B cell (primary cell): ENCODE measurements around the gene ANKRD35. TPM values are rescaled to one million over a fixed set of nuclear protein-coding genes. Genes with fewer than 3 reads are reported as not detected.

Experiments
- ATAC-seq: fragments of 200-7000 bp; cut with Tn5 transposase; one replicate; pipeline ENCODE4 v1.10.0; 2021; ENCODE audit warnings: low read depth, mild to moderate bottlenecking, moderate number of reproducible peaks, moderate library complexity
- CTCF ChIA-PET: fragments of 350-600 bp; sonication (Branson Sonifier 250); formaldehyde crosslinking; loops from one replicate; lab custom pipeline; 2021; ENCODE audit warnings: antibody characterized with exemption, inconsistent platforms; lab: Charles Lee
- POLR2A ChIA-PET: fragments of 350-600 bp; sonication (Branson Sonifier 250); formaldehyde crosslinking; loops from one replicate; lab custom pipeline; 2021; ENCODE audit warnings: antibody characterized with exemption; lab: Charles Lee
- DNase-seq: peaks from one replicate; pipeline ENCODE4 v3.0.0; 2013
- H2AFZ ChIP-seq: 2 replicates; pipeline ENCODE4 v1.6.1; 2012; ENCODE audit warnings: mild to moderate bottlenecking, low read depth, low read length; ENCODE audit not compliant: insufficient read depth, poor library complexity, severe bottlenecking
- H3K27ac ChIP-seq, 2 donors: 1 replicate in 1 of 2; 2 replicates in 1 of 2; pipeline ENCODE4 v1.5.1; 2012 to 2013; ENCODE audit warnings: low read length in 2 of 2, mild to moderate bottlenecking in 2 of 2, moderate library complexity in 1 of 2
- H3K27me3 ChIP-seq, 4 experiments: fragments of 200-600 bp in 1 of 4; sonication (generic) in 1 of 4; replicated peaks in 1 of 4; 1 replicate in 2 of 4; 2 replicates in 2 of 4; pipeline versions ENCODE4 v1.6.1 to v1.7.0; 2013 to 2016; ENCODE audit warnings: low read length in 3 of 4, mild to moderate bottlenecking in 2 of 4, mixed read lengths in 1 of 4, moderate library complexity in 1 of 4; ENCODE audit not compliant: insufficient read depth in 4 of 4, control insufficient read depth in 3 of 4; ENCODE audit errors: control extremely low read depth in 1 of 4
- H3K36me3 ChIP-seq, 2 experiments: replicated peaks in 1 of 2; 1 replicate in 1 of 2; 2 replicates in 1 of 2; pipeline versions ENCODE4 v1.6.1 to v1.7.1; 2013; ENCODE audit warnings: low read length in 1 of 2; ENCODE audit not compliant: insufficient read depth in 2 of 2, control insufficient read depth in 1 of 2; ENCODE audit errors: control extremely low read depth in 1 of 2, extremely low read depth in 1 of 2
- H3K4me1 ChIP-seq, 2 donors: fragments of 200-600 bp in 1 of 2; sonication (generic) in 1 of 2; 1 replicate in 1 of 2; 2 replicates in 1 of 2; pipeline versions ENCODE4 v1.5.1 to v1.6.1; 2013 to 2017; ENCODE audit warnings: low read length in 2 of 2; ENCODE audit not compliant: control insufficient read depth in 2 of 2, insufficient read depth in 2 of 2
- H3K4me2 ChIP-seq: replicated peaks from 2 replicates; pipeline ENCODE3; 2012; ENCODE audit warnings: mild to moderate bottlenecking, low read depth, low read length; ENCODE audit not compliant: poor library complexity, severe bottlenecking
- H3K4me3 ChIP-seq, 5 experiments: fragments of 200-600 bp in 1 of 5; sonication (generic) in 1 of 5; 1 replicate in 3 of 5; 2 replicates in 2 of 5; pipeline versions ENCODE4 v1.5.1 to v1.7.0; 2011 to 2016; ENCODE audit warnings: low read length in 4 of 5, mild to moderate bottlenecking in 4 of 5, low read depth in 2 of 5, control low read depth in 1 of 5, moderate library complexity in 1 of 5; ENCODE audit not compliant: insufficient read depth in 1 of 5; ENCODE audit errors: control extremely low read depth in 1 of 5, extremely low read depth in 1 of 5
- H3K79me2 ChIP-seq: fragments of 200-600 bp; sonication (generic); one replicate; pipeline ENCODE4 v1.6.0; 2016; ENCODE audit warnings: low read length; ENCODE audit not compliant: control insufficient read depth, insufficient read depth
- H3K9ac ChIP-seq: fragments of 200-600 bp; sonication (generic); 2 replicates; pipeline ENCODE4 v1.6.1; 2017; ENCODE audit warnings: mild to moderate bottlenecking, low read length, moderate library complexity
- H3K9me3 ChIP-seq, 3 donors: one replicate each; pipeline versions ENCODE4 v1.6.1 to v1.7.1; 2013; ENCODE audit warnings: low read length in 2 of 3; ENCODE audit not compliant: control insufficient read depth in 2 of 3, insufficient read depth in 1 of 3; ENCODE audit errors: control extremely low read depth in 1 of 3
- H4K20me1 ChIP-seq: 2 replicates; pipeline ENCODE4 v1.6.0; 2012; ENCODE audit warnings: mild to moderate bottlenecking, low read length; ENCODE audit not compliant: insufficient read depth, control insufficient read depth, poor library complexity, severe bottlenecking
- H3K27ac Mint-ChIP-seq: one replicate; pipeline ENCODE4 v1.8.0; 2021; ENCODE audit warnings: mixed read lengths
- H3K27me3 Mint-ChIP-seq: one replicate; pipeline ENCODE4 v1.8.0; 2021; ENCODE audit warnings: mixed read lengths
- H3K4me1 Mint-ChIP-seq: one replicate; pipeline ENCODE4 v1.8.0; 2021; ENCODE audit warnings: mixed read lengths
- H3K4me3 Mint-ChIP-seq: one replicate; pipeline ENCODE4 v1.8.0; 2021; ENCODE audit warnings: mixed read lengths
- H3K9me3 Mint-ChIP-seq: one replicate; pipeline ENCODE4 v1.8.0; 2022; ENCODE audit warnings: mixed read lengths; ENCODE audit not compliant: insufficient read depth
- EZH2 ChIP-seq: IDR thresholded peaks from 2 replicates; pipeline ENCODE4 v1.6.1; 2012; ENCODE audit warnings: borderline replicate concordance, low read depth, mild to moderate bottlenecking, moderate library complexity, low read length; ENCODE audit not compliant: insufficient read depth, poor library complexity, severe bottlenecking
- WGBS: methylation state at CpG from one replicate; pipeline ENCODE4 v1.1.5; 2013; ENCODE audit warnings: missing lambda C conversion rate; ENCODE audit not compliant: insufficient coverage; 5-methylcytosine and 5-hydroxymethylcytosine counted together
- intact Hi-C: fragments of 100-400 bp; cut with micrococcal nuclease; formaldehyde crosslinking; loops from one replicate; pipeline ENCODE4 v1.10.0; 2022
- polyA plus RNA-seq: library from polyadenylated mRNA; depleted of rRNA; stranded (reverse); fragments of >200 nt; gene quantifications from 2 replicates; pipeline ENCODE4 v1.2.3, GENCODE V29; 2012
- total RNA-seq, 2 donors: library from RNA; stranded (reverse); fragments of 120-200 nt in 1 of 2; gene quantifications; 1 replicate in 1 of 2; 2 replicates in 1 of 2; pipeline versions ENCODE4 v1.2.3 to v1.2.4, GENCODE V29; 2013 to 2022
- TF ChIP-seq, protein P1 (sequence below): fragments of 200-600 bp; IDR thresholded peaks from one replicate; pipeline ENCODE4 v1.8.0; 2022; ENCODE audit warnings: antibody characterized with exemption, mild to moderate bottlenecking

The ANKRD35 gene
- total and polyA plus RNA-seq, 2 donors (not counting 1 experiment from before 2014, with no cell fraction given): 0.04 TPM; not detected in 1

DNA sequence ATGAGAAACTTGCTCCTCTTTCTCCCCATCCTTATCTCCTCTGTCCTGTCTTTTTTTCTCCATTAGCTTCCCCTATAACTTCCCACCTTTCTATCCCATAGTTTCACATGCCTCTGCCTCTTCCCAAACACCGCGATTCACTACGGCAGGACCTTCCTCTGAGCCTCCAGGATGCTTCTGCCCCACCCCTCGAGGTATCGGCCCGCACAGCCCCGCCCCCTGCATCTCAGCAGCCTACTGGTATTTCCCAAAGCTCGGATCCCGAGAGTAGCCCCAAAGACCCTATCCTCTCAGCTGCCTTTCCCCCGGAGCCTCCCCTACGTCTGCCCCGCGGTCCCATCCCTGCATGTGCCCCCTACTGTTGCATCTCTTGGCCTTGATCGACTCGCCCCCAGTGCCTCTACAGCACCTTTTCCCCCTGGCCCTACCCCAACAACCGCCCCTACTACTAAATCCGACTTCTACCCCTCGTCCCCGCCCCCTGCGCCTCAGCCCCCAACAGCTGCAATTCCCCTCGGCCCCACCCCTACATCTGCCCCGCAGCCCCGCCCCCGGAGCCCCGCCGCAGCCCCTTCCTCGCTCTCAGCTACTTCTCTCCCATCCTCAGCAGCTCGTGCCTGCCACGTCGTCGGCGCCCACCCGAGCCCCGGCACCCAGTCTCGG is 27.3 kb downstream of the ANKRD35 start:
- peak overlapping the region; percentile 85 for H3K9ac ChIP-seq
- peak overlapping the region; percentile 98 for H2AFZ ChIP-seq
- no peaks in the 10 kb centered on the region for H4K20me1 ChIP-seq
- peaks cover 9 to 14% of the 10 kb centered on the region in 2 donors for H3K4me1 ChIP-seq
- Mint-ChIP-seq H3K27ac (peak overlapping the region; percentile 94), H3K4me3 (peak overlapping the region; percentile 98), H3K9me3 (no peaks in the 10 kb centered on the region), H3K27me3 (peaks cover 6% of the 10 kb centered on the region), H3K4me1 (peaks cover 11% of the 10 kb centered on the region)
- ATAC-seq (peak; percentile 49), DNase-seq (no peak)
- ChIA-PET CTCF (interaction anchor here (0.5 to 4.6 kb wide), 19 partner anchors 8 to 179 kb away, joined by 3 to 148 read pairs (median 6); partner anchors contain the start of genes ANKRD34A, ITGA10, NUDT17 and POLR3C), POLR2A (interaction anchor here (0.5 to 4.0 kb wide), 22 partner anchors 8 to 1312 kb away, joined by 3 to 70 read pairs (median 8); partner anchors contain the start of genes ANKRD34A, ANKRD35, LIX1L and NUDT17)
- peak overlapping the region; percentile 57 to 72 for H3K27ac ChIP-seq
- H3K36me3 ChIP-seq: peaks cover 0 to 27% of the 10 kb centered on the region in 2 experiments
- TF ChIP-seq, protein P1, sequence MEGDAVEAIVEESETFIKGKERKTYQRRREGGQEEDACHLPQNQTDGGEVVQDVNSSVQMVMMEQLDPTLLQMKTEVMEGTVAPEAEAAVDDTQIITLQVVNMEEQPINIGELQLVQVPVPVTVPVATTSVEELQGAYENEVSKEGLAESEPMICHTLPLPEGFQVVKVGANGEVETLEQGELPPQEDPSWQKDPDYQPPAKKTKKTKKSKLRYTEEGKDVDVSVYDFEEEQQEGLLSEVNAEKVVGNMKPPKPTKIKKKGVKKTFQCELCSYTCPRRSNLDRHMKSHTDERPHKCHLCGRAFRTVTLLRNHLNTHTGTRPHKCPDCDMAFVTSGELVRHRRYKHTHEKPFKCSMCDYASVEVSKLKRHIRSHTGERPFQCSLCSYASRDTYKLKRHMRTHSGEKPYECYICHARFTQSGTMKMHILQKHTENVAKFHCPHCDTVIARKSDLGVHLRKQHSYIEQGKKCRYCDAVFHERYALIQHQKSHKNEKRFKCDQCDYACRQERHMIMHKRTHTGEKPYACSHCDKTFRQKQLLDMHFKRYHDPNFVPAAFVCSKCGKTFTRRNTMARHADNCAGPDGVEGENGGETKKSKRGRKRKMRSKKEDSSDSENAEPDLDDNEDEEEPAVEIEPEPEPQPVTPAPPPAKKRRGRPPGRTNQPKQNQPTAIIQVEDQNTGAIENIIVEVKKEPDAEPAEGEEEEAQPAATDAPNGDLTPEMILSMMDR: no peak
- no peak for TF ChIP-seq EZH2
- H3K79me2 ChIP-seq: peaks cover 9% of the 10 kb centered on the region
- H3K9me3 ChIP-seq: no peaks in the 10 kb centered on the region
- intact Hi-C loops: loop anchor here (1.0 to 5.0 kb wide), 3 partner anchors 34 to 139 kb away; partner anchors contain the start of genes POLR3C, RBM8A, RNF115 and TXNIP
- H3K4me3 ChIP-seq: peak overlapping the region; percentile 48 to 96 (median 93)
- WGBS: 1% methylated on average over 27 of the region's 35 CpGs
- peaks cover 0 to 7% (median 1%) of the 10 kb centered on the region in 4 experiments for H3K27me3 ChIP-seq
- peak overlapping the region; percentile 96 for H3K4me2 ChIP-seq
